ENCODE results near the gene PRELID2. TPM values are rescaled to one million over a fixed set of nuclear protein-coding genes. Genes with fewer than 3 reads are reported as not detected.
A peak's percentile ranks its signal among the peaks of the same experiment; 100 is the strongest.

The PRELID2 gene
- total RNA-seq, 4 donors from 2014 or later: 1.1 to 6.7 (median 1.2) TPM; not detected in 1

DNA sequence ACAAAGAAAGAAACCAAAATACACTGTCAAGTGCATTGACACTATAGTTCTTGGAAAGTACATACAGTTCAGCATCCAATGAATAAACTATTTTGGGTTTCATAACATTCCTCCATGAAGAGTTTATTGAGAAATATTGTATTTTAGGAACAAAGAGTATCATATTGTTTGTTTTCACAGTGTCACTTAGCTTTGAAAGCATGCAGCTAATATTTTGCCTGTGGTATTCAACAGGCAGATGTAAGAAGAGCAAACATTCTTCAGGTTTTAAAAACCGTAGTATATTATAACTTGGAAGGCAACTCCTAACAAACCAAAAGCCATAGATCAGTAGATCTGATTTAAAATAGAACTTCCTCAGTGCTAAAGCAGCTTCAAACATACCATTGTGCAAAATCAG is 4.5 kb downstream of the PRELID2 start:
- H3K27me3 ChIP-seq: no peaks in the 10 kb centered on the region
- no peaks in the 10 kb centered on the region for H3K9me3 ChIP-seq
- H3K36me3 ChIP-seq: no peaks in the 10 kb centered on the region
- ATAC-seq (no peak), DNase-seq (no peak)
- intact Hi-C loops (cut with DNase I; ENCODE audit: low total_unique reads): loop anchor here (10.0 kb wide), 1 partner anchor 144 kb away; no protein-coding TSS in a partner anchor
- peaks cover 1 to 12% of the 10 kb centered on the region in 2 donors for H3K4me1 ChIP-seq
- TF ChIP-seq POLR2A (IDR thresholded peaks at IDR 0.05): no peak
- TF ChIP-seq, protein P1, sequence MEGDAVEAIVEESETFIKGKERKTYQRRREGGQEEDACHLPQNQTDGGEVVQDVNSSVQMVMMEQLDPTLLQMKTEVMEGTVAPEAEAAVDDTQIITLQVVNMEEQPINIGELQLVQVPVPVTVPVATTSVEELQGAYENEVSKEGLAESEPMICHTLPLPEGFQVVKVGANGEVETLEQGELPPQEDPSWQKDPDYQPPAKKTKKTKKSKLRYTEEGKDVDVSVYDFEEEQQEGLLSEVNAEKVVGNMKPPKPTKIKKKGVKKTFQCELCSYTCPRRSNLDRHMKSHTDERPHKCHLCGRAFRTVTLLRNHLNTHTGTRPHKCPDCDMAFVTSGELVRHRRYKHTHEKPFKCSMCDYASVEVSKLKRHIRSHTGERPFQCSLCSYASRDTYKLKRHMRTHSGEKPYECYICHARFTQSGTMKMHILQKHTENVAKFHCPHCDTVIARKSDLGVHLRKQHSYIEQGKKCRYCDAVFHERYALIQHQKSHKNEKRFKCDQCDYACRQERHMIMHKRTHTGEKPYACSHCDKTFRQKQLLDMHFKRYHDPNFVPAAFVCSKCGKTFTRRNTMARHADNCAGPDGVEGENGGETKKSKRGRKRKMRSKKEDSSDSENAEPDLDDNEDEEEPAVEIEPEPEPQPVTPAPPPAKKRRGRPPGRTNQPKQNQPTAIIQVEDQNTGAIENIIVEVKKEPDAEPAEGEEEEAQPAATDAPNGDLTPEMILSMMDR (IDR thresholded peaks at IDR 0.05 in 4 of 5, conservative IDR thresholded peaks at IDR 0.05 in 1 of 5): no peak
- in situ Hi-C loops (cut with MboI; ENCODE audit: low sequenced_read_pairs in 4 of 4): loop anchor here in 2 of 4 donors (25.0 kb wide), 1 partner anchor 1643 kb away; no protein-coding TSS in a partner anchor
- H3K27ac ChIP-seq: no peak overlapping the region
- no peak overlapping the region for H3K4me3 ChIP-seq

DNA sequence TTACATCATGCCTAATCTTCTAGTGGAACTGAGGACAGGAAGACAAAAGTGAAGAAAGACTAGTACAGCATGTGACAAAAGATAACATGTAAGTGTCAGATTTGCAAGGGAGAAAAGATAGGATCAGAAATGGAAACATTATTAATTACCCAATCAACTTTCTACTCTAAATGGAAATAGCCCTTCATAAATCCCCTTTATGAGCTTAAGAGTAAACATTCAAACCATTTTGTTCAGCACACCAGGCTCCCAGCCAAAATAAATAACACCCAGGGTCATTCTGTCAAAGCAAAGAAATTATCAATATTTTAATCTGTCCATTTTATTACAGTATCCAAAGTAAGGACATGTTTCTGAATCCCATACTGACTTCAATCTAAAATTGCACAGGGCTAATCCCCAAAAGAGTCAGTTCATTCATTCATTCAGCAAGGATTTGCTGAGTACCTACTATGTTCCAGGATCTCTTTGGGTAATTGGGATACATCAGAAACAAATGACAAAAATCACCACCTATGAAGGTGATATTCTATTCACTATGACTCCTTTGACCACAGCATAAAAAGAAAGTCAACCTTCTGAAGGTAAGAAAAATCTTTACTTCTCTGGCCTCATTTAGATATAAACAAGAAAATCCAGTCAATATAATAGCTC is 5.3 kb downstream of the PRELID2 start:
- no peak overlapping the region for H3K27ac ChIP-seq
- no peaks in the 10 kb centered on the region for H3K9me3 ChIP-seq
- DNase-seq (no peak), ATAC-seq (no peak)
- in situ Hi-C loops (cut with MboI; ENCODE audit: low sequenced_read_pairs in 4 of 4) (loop anchor here (10.0 to 25.0 kb wide), 3 partner anchors 145 to 1643 kb away; no protein-coding TSS in a partner anchor), intact Hi-C loops (cut with DNase I; ENCODE audit: low total_unique reads) (loop anchor here (5.0 to 10.0 kb wide), 3 partner anchors 145 to 1625 kb away; no protein-coding TSS in a partner anchor)
- no peak overlapping the region for H3K4me3 ChIP-seq
- no peaks in the 10 kb centered on the region for H3K36me3 ChIP-seq
- no peak for TF ChIP-seq POLR2A (IDR thresholded peaks at IDR 0.05)
- TF ChIP-seq, protein P1 (IDR thresholded peaks at IDR 0.05 in 4 of 5, conservative IDR thresholded peaks at IDR 0.05 in 1 of 5): no peak
- H3K4me1 ChIP-seq: peaks cover 0 to 12% of the 10 kb centered on the region in 2 donors
- no peaks in the 10 kb centered on the region for H3K27me3 ChIP-seq

DNA sequence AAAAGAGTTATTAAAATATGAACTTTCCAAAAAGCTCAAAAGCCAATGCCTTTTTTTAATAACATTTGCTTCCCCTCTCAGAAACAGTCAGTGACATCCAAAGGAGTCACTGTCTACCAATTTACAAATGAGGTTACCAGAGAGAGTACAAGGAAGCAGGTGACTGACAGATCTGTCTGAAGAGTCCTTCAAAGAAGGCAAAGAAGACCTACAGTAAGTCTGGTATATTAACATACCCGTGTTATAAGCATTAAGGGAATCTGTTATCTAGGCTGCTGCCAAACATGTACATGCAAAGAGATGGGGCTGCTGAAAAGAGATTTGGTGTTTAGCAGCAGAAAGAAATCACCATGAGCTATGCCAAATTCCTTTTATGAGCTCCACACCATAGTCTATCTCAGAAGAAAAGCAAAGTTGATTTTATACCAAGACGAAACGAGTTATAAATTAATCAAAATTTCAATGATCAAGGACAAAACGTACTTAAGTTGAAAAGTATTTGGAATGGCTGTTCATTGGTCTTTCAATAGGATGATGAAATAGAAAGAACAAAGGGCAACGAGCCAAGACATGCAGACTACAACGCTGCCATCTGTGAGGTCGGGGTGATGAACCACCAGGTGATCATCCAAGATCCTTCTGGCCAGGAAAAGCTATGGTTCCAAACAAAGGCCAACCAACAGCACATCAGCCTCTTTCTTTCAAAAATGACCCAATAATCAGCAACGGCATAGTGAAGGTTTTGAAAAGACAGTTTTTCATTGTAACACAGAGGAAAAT is 8.1 kb downstream of the PRELID2 start:
- TF ChIP-seq, protein P1 (IDR thresholded peaks at IDR 0.05 in 4 of 5, conservative IDR thresholded peaks at IDR 0.05 in 1 of 5): no peak
- TF ChIP-seq POLR2A (IDR thresholded peaks at IDR 0.05): no peak
- Histone ChIP-seq H3K36me3 (no peaks in the 10 kb centered on the region), H3K27ac (no peak overlapping the region), H3K4me1 (peaks cover 0 to 12% of the 10 kb centered on the region in 2 donors), H3K4me3 (no peak overlapping the region), H3K27me3 (no peaks in the 10 kb centered on the region), H3K9me3 (no peaks in the 10 kb centered on the region)
- DNase-seq: no peak
- intact Hi-C loops (cut with DNase I; ENCODE audit: low total_unique reads): loop anchor here (5.0 to 10.0 kb wide), 2 partner anchors 145 to 1622 kb away; no protein-coding TSS in a partner anchor
- ATAC-seq: no peak
- in situ Hi-C loops (cut with MboI; ENCODE audit: low sequenced_read_pairs in 4 of 4): loop anchor here (10.0 to 25.0 kb wide), 3 partner anchors 142 to 1640 kb away; no protein-coding TSS in a partner anchor

DNA sequence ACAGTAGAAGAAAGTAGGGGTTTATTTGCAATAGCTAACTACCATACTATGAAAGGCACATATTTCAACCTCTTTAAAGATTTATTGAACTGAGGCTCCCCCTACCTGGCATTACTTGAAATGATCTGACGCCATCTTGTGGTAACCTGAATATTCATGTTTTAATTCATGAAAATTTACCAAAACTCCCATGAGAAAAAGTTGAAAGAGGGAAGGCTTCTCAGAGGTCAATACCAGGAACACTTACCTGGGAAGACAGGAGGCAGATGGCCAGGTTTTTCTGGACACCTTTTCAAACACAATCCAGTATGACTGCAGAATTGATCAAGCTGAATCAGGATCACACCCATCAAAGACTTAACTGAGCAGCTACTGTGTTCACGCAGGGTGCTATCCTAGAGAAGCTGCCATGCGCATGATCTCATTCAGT is 9.4 kb downstream of the PRELID2 start:
- in situ Hi-C loops (cut with MboI; ENCODE audit: low sequenced_read_pairs in 4 of 4): loop anchor here (10.0 to 25.0 kb wide), 3 partner anchors 141 to 1638 kb away; no protein-coding TSS in a partner anchor

More for the DNA sequence above, 9.4 kb downstream of the PRELID2 start:
- Histone ChIP-seq H3K27ac (no peak overlapping the region), H3K36me3 (no peaks in the 10 kb centered on the region), H3K4me1 (peaks cover 0 to 10% of the 10 kb centered on the region in 2 donors), H3K27me3 (no peaks in the 10 kb centered on the region), H3K9me3 (no peaks in the 10 kb centered on the region), H3K4me3 (no peak overlapping the region)
- ATAC-seq (no peak), DNase-seq (no peak)
- TF ChIP-seq, protein P1 (IDR thresholded peaks at IDR 0.05 in 4 of 5, conservative IDR thresholded peaks at IDR 0.05 in 1 of 5): peak; percentile 22 to 61 (median 45)
- TF ChIP-seq POLR2A (IDR thresholded peaks at IDR 0.05): no peak
- intact Hi-C loops (cut with DNase I; ENCODE audit: low total_unique reads): loop anchor here (5.0 to 10.0 kb wide), 2 partner anchors 143 to 1621 kb away; no protein-coding TSS in a partner anchor
